Measurements from ENCODE around the gene DDX54.

DDX54 gene

GRCh38 chr12:113134521-113134951 is 50.7 kb downstream of the DDX54 start:
- no peak for DNase-seq
- Histone ChIP-seq H3K9ac (ENCODE audit: low read length) (no peak overlapping the region), H4K91ac (ENCODE audit: low read length) (no peak overlapping the region), H3K23ac (ENCODE audit: low read length in 2 of 2) (no peak overlapping the region), H3K18ac (ENCODE audit: low read depth in 1 of 2, low read length in 2 of 2) (no peak overlapping the region), H4K8ac (ENCODE audit: low read length) (no peak overlapping the region), H2AK5ac (ENCODE audit: low read length, severe bottlenecking) (no peak overlapping the region), H3K14ac (ENCODE audit: low read length in 2 of 2) (no peak overlapping the region), H3K27me3 (ENCODE audit: control insufficient read depth in 1 of 2, insufficient read depth in 1 of 2, low read length in 2 of 2) (peaks cover 45 to 64% of the 10 kb centered on the region in 2 experiments), H3K9me3 (ENCODE audit: control insufficient read depth, low read length) (no peaks in the 10 kb centered on the region), H3K36me3 (ENCODE audit: control insufficient read depth in 1 of 2, insufficient read depth in 2 of 2, low read depth in 1 of 2, low read length in 2 of 2) (no peaks in the 10 kb centered on the region), H2BK5ac (ENCODE audit: low read depth, low read length, poor library complexity, severe bottlenecking) (no peak overlapping the region), H3K4me1 (ENCODE audit: control insufficient read depth, insufficient read depth, low read depth, low read length) (peaks cover 43% of the 10 kb centered on the region), H2AFZ (ENCODE audit: low read depth, low read length) (no peak overlapping the region), H3K4me2 (ENCODE audit: low read length, poor library complexity, severe bottlenecking) (no peak overlapping the region), H3K4ac (ENCODE audit: low read depth in 1 of 2, low read length in 2 of 2) (no peak overlapping the region), H3K4me3 (ENCODE audit: insufficient read depth in 1 of 2, low read depth in 1 of 2, low read length in 2 of 2) (no peak overlapping the region), H2BK15ac (ENCODE audit: low read depth, poor library complexity, severe bottlenecking) (no peak overlapping the region), H3K27ac (ENCODE audit: low read length, poor library complexity, severe bottlenecking) (no peak overlapping the region), H2BK120ac (ENCODE audit: low read depth, low read length) (no peak overlapping the region), H3K79me1 (replicated peaks; ENCODE audit: low read length, poor library complexity, severe bottlenecking) (no peaks in the 10 kb centered on the region), H2BK12ac (ENCODE audit: low read length in 2 of 2) (no peak overlapping the region)
- 67% methylated on average over 6 of the region's 6 CpGs for WGBS

GRCh38 chr12:113134071-113134470 is 51.2 kb downstream of the DDX54 start:
- Histone ChIP-seq H3K14ac (ENCODE audit: low read length in 2 of 2) (no peak overlapping the region), H4K91ac (ENCODE audit: low read length) (no peak overlapping the region), H3K18ac (ENCODE audit: low read depth in 1 of 2, low read length in 2 of 2) (no peak overlapping the region), H3K23ac (ENCODE audit: low read length in 2 of 2) (no peak overlapping the region), H2BK120ac (ENCODE audit: low read depth, low read length) (no peak overlapping the region), H2BK12ac (ENCODE audit: low read length in 2 of 2) (no peak overlapping the region), H2BK15ac (ENCODE audit: low read depth, poor library complexity, severe bottlenecking) (no peak overlapping the region), H3K9me3 (ENCODE audit: control insufficient read depth, low read length) (no peaks in the 10 kb centered on the region), H2AFZ (ENCODE audit: low read depth, low read length) (no peak overlapping the region), H4K8ac (ENCODE audit: low read length) (no peak overlapping the region), H3K4me3 (ENCODE audit: insufficient read depth in 1 of 2, low read depth in 1 of 2, low read length in 2 of 2) (no peak overlapping the region), H3K27ac (ENCODE audit: low read length, poor library complexity, severe bottlenecking) (no peak overlapping the region), H2AK5ac (ENCODE audit: low read length, severe bottlenecking) (no peak overlapping the region), H3K4me2 (ENCODE audit: low read length, poor library complexity, severe bottlenecking) (no peak overlapping the region), H2BK5ac (ENCODE audit: low read depth, low read length, poor library complexity, severe bottlenecking) (no peak overlapping the region), H3K27me3 (ENCODE audit: control insufficient read depth in 1 of 2, insufficient read depth in 1 of 2, low read length in 2 of 2) (peaks cover 49 to 69% of the 10 kb centered on the region in 2 experiments), H3K4me1 (ENCODE audit: control insufficient read depth, insufficient read depth, low read depth, low read length) (peaks cover 41% of the 10 kb centered on the region), H3K4ac (ENCODE audit: low read depth in 1 of 2, low read length in 2 of 2) (no peak overlapping the region), H3K9ac (ENCODE audit: low read length) (no peak overlapping the region), H3K79me1 (replicated peaks; ENCODE audit: low read length, poor library complexity, severe bottlenecking) (no peaks in the 10 kb centered on the region), H3K36me3 (ENCODE audit: control insufficient read depth in 1 of 2, insufficient read depth in 2 of 2, low read depth in 1 of 2, low read length in 2 of 2) (no peaks in the 10 kb centered on the region)
- 75% methylated on average over 2 of the region's 2 CpGs for WGBS
- no peak for DNase-seq

GRCh38 chr12:113133666-113134065 is 51.6 kb downstream of the DDX54 start:
- no peak overlapping the region for H3K27ac ChIP-seq (ENCODE audit: low read length, poor library complexity, severe bottlenecking)
- no peak overlapping the region for H2AFZ ChIP-seq (ENCODE audit: low read depth, low read length)
- no peak overlapping the region for H4K8ac ChIP-seq (ENCODE audit: low read length)
- no peaks in the 10 kb centered on the region for H3K79me1 ChIP-seq (replicated peaks; ENCODE audit: low read length, poor library complexity, severe bottlenecking)
- no peak for DNase-seq
- peaks cover 38% of the 10 kb centered on the region for H3K4me1 ChIP-seq (ENCODE audit: control insufficient read depth, insufficient read depth, low read depth, low read length)
- no peaks in the 10 kb centered on the region for H3K36me3 ChIP-seq (ENCODE audit: control insufficient read depth in 1 of 2, insufficient read depth in 2 of 2, low read depth in 1 of 2, low read length in 2 of 2)
- H3K18ac ChIP-seq (ENCODE audit: low read depth in 1 of 2, low read length in 2 of 2) = no peak overlapping the region
- no peak overlapping the region for H2BK5ac ChIP-seq (ENCODE audit: low read depth, low read length, poor library complexity, severe bottlenecking)
- H3K4me3 ChIP-seq (ENCODE audit: insufficient read depth in 1 of 2, low read depth in 1 of 2, low read length in 2 of 2) = no peak overlapping the region
- no peak overlapping the region for H3K9ac ChIP-seq (ENCODE audit: low read length)
- no peak overlapping the region for H2BK12ac ChIP-seq (ENCODE audit: low read length in 2 of 2)
- no peak overlapping the region for H2AK5ac ChIP-seq (ENCODE audit: low read length, severe bottlenecking)
- no peak overlapping the region for H3K4me2 ChIP-seq (ENCODE audit: low read length, poor library complexity, severe bottlenecking)
- H4K91ac ChIP-seq (ENCODE audit: low read length) = no peak overlapping the region
- peaks cover 53 to 72% of the 10 kb centered on the region in 2 experiments for H3K27me3 ChIP-seq (ENCODE audit: control insufficient read depth in 1 of 2, insufficient read depth in 1 of 2, low read length in 2 of 2)
- H2BK15ac ChIP-seq (ENCODE audit: low read depth, poor library complexity, severe bottlenecking) = no peak overlapping the region
- no peak overlapping the region for H2BK120ac ChIP-seq (ENCODE audit: low read depth, low read length)
- H3K23ac ChIP-seq (ENCODE audit: low read length in 2 of 2) = no peak overlapping the region
- 64% methylated on average over 3 of the region's 3 CpGs for WGBS
- H3K14ac ChIP-seq (ENCODE audit: low read length in 2 of 2) = no peak overlapping the region
- H3K9me3 ChIP-seq (ENCODE audit: control insufficient read depth, low read length) = no peaks in the 10 kb centered on the region
- no peak overlapping the region for H3K4ac ChIP-seq (ENCODE audit: low read depth in 1 of 2, low read length in 2 of 2)

GRCh38 chr12:113133036-113133435 is 52.2 kb downstream of the DDX54 start:
- Histone ChIP-seq H3K27me3 (ENCODE audit: control insufficient read depth in 1 of 2, insufficient read depth in 1 of 2, low read length in 2 of 2) (peaks cover 60 to 74% of the 10 kb centered on the region in 2 experiments), H3K4me2 (ENCODE audit: low read length, poor library complexity, severe bottlenecking) (no peak overlapping the region), H2BK15ac (ENCODE audit: low read depth, poor library complexity, severe bottlenecking) (no peak overlapping the region), H4K8ac (ENCODE audit: low read length) (no peak overlapping the region), H3K9ac (ENCODE audit: low read length) (no peak overlapping the region), H2BK5ac (ENCODE audit: low read depth, low read length, poor library complexity, severe bottlenecking) (no peak overlapping the region), H3K4ac (ENCODE audit: low read depth in 1 of 2, low read length in 2 of 2) (no peak overlapping the region), H3K9me3 (ENCODE audit: control insufficient read depth, low read length) (no peaks in the 10 kb centered on the region), H2AK5ac (ENCODE audit: low read length, severe bottlenecking) (no peak overlapping the region), H3K79me1 (replicated peaks; ENCODE audit: low read length, poor library complexity, severe bottlenecking) (no peaks in the 10 kb centered on the region), H3K4me1 (ENCODE audit: control insufficient read depth, insufficient read depth, low read depth, low read length) (peaks cover 35% of the 10 kb centered on the region), H4K91ac (ENCODE audit: low read length) (no peak overlapping the region), H2AFZ (ENCODE audit: low read depth, low read length) (no peak overlapping the region), H3K14ac (ENCODE audit: low read length in 2 of 2) (no peak overlapping the region), H3K23ac (ENCODE audit: low read length in 2 of 2) (no peak overlapping the region), H2BK12ac (ENCODE audit: low read length in 2 of 2) (no peak overlapping the region), H3K18ac (ENCODE audit: low read depth in 1 of 2, low read length in 2 of 2) (no peak overlapping the region), H3K27ac (ENCODE audit: low read length, poor library complexity, severe bottlenecking) (no peak overlapping the region), H3K4me3 (ENCODE audit: insufficient read depth in 1 of 2, low read depth in 1 of 2, low read length in 2 of 2) (no peak overlapping the region), H3K36me3 (ENCODE audit: control insufficient read depth in 1 of 2, insufficient read depth in 2 of 2, low read depth in 1 of 2, low read length in 2 of 2) (no peaks in the 10 kb centered on the region), H2BK120ac (ENCODE audit: low read depth, low read length) (no peak overlapping the region)
- DNase-seq = no peak
- 47% methylated on average over 6 of the region's 6 CpGs for WGBS

Measured in mesenchymal stem cell (in vitro differentiated cells and primary cell).